ENCODE results near the gene GP2. TPM values are rescaled to one million over a fixed set of nuclear protein-coding genes. Genes with fewer than 3 reads are reported as not detected.

The GP2 gene
- polyA plus RNA-seq, 6 donors from 2014 or later, result not detected

DNA sequence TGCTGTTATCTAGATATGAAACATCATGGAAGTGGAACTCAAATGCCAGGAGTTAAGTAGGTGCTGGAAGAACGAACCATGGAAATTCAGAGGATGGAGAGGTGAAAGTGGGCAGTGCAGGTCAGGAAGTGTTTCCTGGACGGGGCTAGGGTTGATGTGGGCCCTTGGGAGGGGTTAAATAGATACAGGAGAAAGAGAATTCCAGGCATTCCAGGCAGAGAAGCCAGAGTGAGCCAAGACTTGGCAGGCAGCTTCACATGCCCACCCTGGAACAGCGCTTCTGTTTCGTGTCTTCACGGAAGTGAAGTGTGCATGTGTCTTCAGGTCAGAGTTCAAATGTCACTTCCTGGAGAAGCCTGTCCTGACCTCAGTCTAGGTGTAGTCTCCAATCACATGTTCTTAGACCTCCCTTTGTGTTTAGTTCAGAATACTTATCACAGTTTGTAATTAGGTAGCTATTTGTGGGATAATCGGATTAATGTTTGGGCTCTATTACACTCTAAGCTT lies 41.3 kb downstream of the GP2 start:
- peaks cover 11 to 20% (median 12%) of the 10 kb centered on the region in 3 donors for H3K27me3 Mint-ChIP-seq
- no peak overlapping the region for H3K27ac Mint-ChIP-seq
- peaks cover 0 to 8% (median 3%) of the 10 kb centered on the region in 7 donors for H3K9me3 Mint-ChIP-seq
- H3K36me3 Mint-ChIP-seq, result peaks cover 0 to 4% of the 10 kb centered on the region in 2 donors
- DNase-seq, result no peak
- no peaks in the 10 kb centered on the region for H3K4me1 Mint-ChIP-seq
- no peak for ATAC-seq (ENCODE audit: low read depth in 2 of 2)
- H3K4me3 Mint-ChIP-seq, result no peak overlapping the region

DNA sequence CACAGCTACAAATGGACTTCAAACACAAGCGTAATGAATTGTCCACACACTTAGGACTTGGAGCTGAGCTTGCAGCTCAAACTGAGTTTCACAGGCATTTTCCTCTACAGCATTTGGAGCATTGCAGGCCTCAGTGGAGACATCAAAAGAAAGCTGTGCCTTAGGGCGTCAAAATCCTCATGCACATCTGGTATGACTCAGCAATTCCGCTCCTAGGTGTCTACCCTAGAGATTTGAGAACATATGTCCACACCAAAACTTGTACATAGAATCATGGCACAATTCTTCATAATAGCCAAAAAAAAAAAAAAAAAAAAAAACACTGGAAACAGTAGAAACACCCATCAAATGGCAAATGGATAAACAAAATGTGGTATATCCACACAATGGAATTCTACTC lies 47.1 kb downstream of the GP2 start:
- no peak for DNase-seq
- no peak for ATAC-seq (ENCODE audit: low read depth in 2 of 2)
- H3K27ac Mint-ChIP-seq, result no peak overlapping the region
- H3K9me3 Mint-ChIP-seq, result peaks cover 4 to 10% (median 6%) of the 10 kb centered on the region in 7 donors
- H3K4me3 Mint-ChIP-seq, result no peak overlapping the region
- H3K4me1 Mint-ChIP-seq, result no peaks in the 10 kb centered on the region
- peaks cover 9 to 20% (median 18%) of the 10 kb centered on the region in 3 donors for H3K27me3 Mint-ChIP-seq
- H3K36me3 Mint-ChIP-seq, result no peaks in the 10 kb centered on the region

DNA sequence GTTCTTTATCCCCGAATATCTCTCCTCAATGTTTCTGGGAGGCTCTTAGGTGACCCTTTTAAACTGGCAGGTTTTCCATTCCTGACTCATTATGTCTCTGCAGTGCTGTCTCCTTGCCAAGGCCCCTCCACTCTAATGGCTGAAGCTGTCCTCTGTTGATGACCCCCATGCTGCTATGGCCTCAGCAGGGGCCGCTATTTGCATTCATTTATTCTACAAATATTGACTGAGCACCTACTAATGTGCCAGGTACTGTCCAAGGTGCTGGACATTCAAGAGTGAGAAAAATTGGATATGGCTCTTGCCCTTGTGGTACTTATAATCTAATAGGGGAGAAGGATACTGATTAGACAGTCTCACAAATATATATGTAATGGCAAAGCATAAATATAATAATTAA lies 55.4 kb downstream of the GP2 start:
- DNase-seq (no peak), ATAC-seq (ENCODE audit: low read depth in 2 of 2) (no peak)
- Mint-ChIP-seq H3K4me1 (no peaks in the 10 kb centered on the region), H3K36me3 (no peaks in the 10 kb centered on the region), H3K4me3 (no peak overlapping the region), H3K27ac (no peak overlapping the region), H3K9me3 (peaks cover 0 to 5% (median 0%) of the 10 kb centered on the region in 7 donors), H3K27me3 (peaks cover 0 to 8% (median 5%) of the 10 kb centered on the region in 3 donors)

DNA sequence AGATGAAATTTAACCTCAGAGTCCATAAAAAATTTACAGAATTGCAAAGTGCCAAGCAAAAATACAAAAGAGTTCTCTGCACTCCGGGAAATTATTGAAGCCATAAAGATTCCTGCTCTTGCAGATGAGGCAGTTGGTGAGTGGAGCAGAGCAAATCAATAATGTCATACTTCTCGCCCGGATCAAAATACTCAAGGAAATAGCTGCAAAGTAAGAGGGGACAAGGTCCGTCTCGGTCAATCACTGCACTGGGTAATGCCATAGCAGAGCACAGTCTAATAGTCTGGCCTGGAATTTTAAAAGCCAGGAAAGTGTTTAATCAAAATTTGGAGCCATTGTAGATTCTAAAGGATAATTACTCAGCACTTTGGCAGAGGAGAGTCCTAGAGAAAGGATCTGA lies 58.9 kb downstream of the GP2 start:
- Mint-ChIP-seq H3K27ac (no peak overlapping the region), H3K4me1 (no peaks in the 10 kb centered on the region)

DNA sequence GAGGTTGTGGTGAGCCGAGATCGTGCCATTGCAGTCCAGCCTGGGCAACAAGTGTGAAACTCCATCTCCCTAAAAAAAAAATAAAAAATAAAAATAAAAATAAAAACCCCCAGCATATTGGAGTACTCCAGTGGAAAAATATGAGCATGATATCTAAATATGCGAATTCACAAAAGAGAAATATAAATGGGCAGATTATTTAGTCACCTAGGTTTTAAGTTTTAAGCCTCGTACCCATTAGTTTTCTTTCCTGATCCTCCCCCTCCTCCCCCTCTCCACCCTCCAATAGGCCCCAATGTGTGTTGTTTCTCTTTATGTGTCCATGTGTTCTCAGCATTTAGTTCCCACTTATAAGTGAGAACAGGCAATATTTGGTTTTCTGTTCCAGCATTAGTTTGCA lies 62.3 kb downstream of the GP2 start:
- Mint-ChIP-seq H3K36me3 (no peaks in the 10 kb centered on the region), H3K4me3 (no peak overlapping the region), H3K4me1 (no peaks in the 10 kb centered on the region), H3K9me3 (peaks cover 0 to 7% (median 0%) of the 10 kb centered on the region in 7 donors), H3K27ac (no peak overlapping the region), H3K27me3 (peaks cover 6 to 7% (median 6%) of the 10 kb centered on the region in 3 donors)
- DNase-seq (no peak), ATAC-seq (ENCODE audit: low read depth in 2 of 2) (no peak)

More for the DNA sequence above, 58.9 kb downstream of the GP2 start:
- H3K4me3 Mint-ChIP-seq, result no peak overlapping the region
- DNase-seq (no peak), ATAC-seq (ENCODE audit: low read depth in 2 of 2) (no peak)
- H3K9me3 Mint-ChIP-seq, result peaks cover 0 to under 1% (median 0%) of the 10 kb centered on the region in 7 donors
- H3K27me3 Mint-ChIP-seq, result peaks cover 0 to 2% (median 0%) of the 10 kb centered on the region in 3 donors
- H3K36me3 Mint-ChIP-seq, result no peaks in the 10 kb centered on the region

DNA sequence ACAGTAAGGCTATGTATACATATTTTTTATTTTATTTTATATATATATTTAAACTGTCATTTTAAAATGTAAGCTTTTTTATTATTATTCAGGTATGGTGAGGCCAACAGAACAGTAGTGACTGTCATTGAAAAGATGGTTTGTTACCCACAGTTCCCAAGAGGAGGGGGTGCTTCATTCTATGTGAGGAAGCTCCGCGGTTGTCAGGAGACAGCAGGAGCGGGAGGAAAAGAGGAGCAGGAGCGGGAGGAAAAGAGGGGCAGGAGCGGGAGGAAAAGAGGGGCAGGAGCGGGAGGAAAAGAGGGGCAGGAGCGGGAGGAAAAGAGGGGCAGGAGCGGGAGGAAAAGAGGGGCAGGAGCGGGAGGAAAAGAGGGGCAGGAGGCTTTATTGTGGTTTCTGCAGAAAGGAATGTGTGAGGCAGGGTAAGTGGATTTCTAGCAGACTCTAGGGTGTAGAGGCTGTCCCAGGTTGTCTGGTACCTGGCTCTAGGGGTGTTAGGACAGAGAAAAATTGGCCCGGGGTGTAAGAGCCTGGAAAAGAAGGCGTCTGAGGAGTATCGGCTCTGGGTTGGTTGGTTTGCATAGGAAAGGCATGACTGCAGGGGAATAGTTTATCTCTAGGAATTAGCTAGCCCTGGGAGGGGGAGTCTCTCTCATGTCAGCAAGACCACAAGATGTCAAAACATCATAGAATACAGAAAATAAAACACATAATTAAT lies 64.0 kb downstream of the GP2 start:
- DNase-seq (no peak), ATAC-seq (ENCODE audit: low read depth in 2 of 2) (no peak)
- peaks cover 4 to 24% (median 9%) of the 10 kb centered on the region in 7 donors for H3K9me3 Mint-ChIP-seq
- H3K27me3 Mint-ChIP-seq, result peaks cover 6 to 15% (median 6%) of the 10 kb centered on the region in 3 donors
- no peaks in the 10 kb centered on the region for H3K36me3 Mint-ChIP-seq
- no peak overlapping the region for H3K27ac Mint-ChIP-seq
- H3K4me3 Mint-ChIP-seq, result no peak overlapping the region
- no peaks in the 10 kb centered on the region for H3K4me1 Mint-ChIP-seq

DNA sequence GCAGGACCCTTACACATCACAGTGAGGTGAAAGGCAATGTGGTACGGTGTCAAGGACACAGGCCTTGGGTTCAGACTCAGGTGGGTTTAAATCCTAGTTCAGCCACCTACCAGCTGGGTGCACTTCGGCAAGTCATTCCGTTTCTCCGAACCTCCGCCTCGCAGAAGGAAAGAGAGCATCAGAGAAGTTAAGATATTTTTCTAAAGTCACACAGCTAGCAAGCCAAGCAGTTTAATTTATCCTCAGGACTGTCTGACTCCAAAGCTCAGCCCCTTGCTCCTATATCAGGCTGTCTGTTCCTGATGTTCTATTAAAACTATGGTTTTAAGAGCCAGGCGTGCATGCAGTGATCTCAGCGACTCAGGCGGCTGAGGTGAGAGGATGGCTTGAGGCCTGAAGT lies 65.1 kb downstream of the GP2 start:
- Mint-ChIP-seq H3K27ac (no peak overlapping the region), H3K4me3 (no peak overlapping the region), H3K4me1 (no peaks in the 10 kb centered on the region), H3K36me3 (no peaks in the 10 kb centered on the region), H3K27me3 (peaks cover 6 to 15% (median 6%) of the 10 kb centered on the region in 3 donors), H3K9me3 (peaks cover 4 to 26% (median 9%) of the 10 kb centered on the region in 7 donors)
- DNase-seq (no peak), ATAC-seq (ENCODE audit: low read depth in 2 of 2) (no peak)

DNA sequence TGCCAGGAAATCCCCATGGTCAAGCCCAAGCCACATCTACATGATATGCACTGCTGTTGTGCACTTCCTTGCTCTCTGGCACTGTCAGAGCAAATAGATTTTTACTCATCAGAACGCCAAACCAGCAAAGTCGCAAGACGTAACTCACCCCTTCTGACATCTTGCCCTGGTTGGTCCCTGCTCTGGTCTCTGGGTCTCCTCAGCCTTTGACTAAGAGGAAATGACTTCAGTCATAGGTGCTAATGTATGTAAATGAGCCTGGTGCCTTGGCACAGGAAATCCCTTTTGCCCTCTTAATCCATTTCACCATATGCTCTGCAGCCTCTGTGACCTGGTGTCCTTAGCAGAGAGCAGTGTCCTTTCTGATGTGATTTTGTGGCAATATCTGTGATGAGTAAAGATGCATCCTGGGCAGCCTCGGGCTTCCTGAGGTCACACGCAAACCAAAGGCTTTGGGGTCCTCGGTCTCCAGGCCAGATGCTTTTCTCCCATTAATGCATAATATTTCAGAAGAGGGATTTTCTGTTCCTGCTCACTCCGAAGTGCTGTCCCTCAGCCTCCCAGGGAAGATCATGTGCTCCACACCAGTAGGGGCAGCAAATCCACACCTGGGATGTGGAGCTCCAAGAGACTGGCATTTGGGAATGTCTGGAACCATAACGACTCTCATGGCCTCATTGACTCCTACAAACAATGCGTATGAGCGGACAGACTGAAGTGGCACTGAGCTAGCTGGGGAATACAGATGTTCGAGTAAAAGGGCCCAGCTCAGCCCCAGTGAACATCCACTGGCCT lies 66.9 kb downstream of the GP2 start:
- H3K4me1 Mint-ChIP-seq, result no peaks in the 10 kb centered on the region
- DNase-seq (no peak), ATAC-seq (ENCODE audit: low read depth in 2 of 2) (no peak)
- H3K9me3 Mint-ChIP-seq, result peaks cover 4 to 30% (median 9%) of the 10 kb centered on the region in 7 donors
- H3K27ac Mint-ChIP-seq, result no peak overlapping the region
- H3K27me3 Mint-ChIP-seq, result peaks cover 6 to 21% (median 11%) of the 10 kb centered on the region in 3 donors
- H3K4me3 Mint-ChIP-seq, result peak overlapping the region in 1 of 8 donors; percentile 2
- no peaks in the 10 kb centered on the region for H3K36me3 Mint-ChIP-seq

Other genes with a start within 250 kb of the GP2 start
- not detected for gene UMOD, start 25.2 kb upstream of the GP2 start, polyA plus RNA-seq (ENCODE audit: low read depth in 6 of 6)
- gene PDILT, start 77.2 kb upstream of the GP2 start, polyA plus RNA-seq (ENCODE audit: low read depth in 6 of 6), result not detected
- gene ACSM5, start 82.0 kb upstream of the GP2 start, polyA plus RNA-seq (ENCODE audit: low read depth in 6 of 6), result not detected
- not detected for gene ACSM2A, start 124.0 kb upstream of the GP2 start, polyA plus RNA-seq (ENCODE audit: low read depth in 6 of 6)
- gene ACSM2B, start 248.9 kb upstream of the GP2 start, polyA plus RNA-seq (ENCODE audit: low read depth in 6 of 6), result not detected